PC-3 (cell line): ENCODE results near the gene PTRHD1. TPM values are rescaled to one million over a fixed set of nuclear protein-coding genes. Genes with fewer than 3 reads are reported as not detected.

Source experiments
- ATAC-seq: fragments of 200-7000 bp; cut with Tn5 transposase; 2 replicates; pipeline ENCODE4 v1.9.1; 2020; ENCODE audit warnings: mild to moderate bottlenecking, moderate library complexity
- BruUV-seq: library from RNA; stranded (reverse); fragments of 400-500 nt; replicated peaks from 2 replicates; lab custom pipeline; 2021; lab: Mats Ljungman, UMichigan
- CTCF ChIA-PET: fragments of 300-600 bp; sonication (Branson Sonifier 250); formaldehyde crosslinking; loops from one replicate; lab custom pipeline; 2022; ENCODE audit warnings: antibody characterized with exemption; lab: Charles Lee
- POLR2A ChIA-PET: fragments of 300-600 bp; sonication (Branson Sonifier 250); formaldehyde crosslinking; loops from one replicate; lab custom pipeline; 2022; ENCODE audit warnings: antibody characterized with exemption; ENCODE audit not compliant: unreplicated experiment; lab: Charles Lee
- DNase-seq: peaks from one replicate; pipeline ENCODE4 v3.0.0-alpha.2; 2015
- H2AFZ ChIP-seq: fragments of 300-600 bp; sonication (generic); 2 replicates; pipeline ENCODE4 v1.6.0; 2016; ENCODE audit warnings: antibody characterized with exemption, low read length
- H3F3A ChIP-seq: fragments of 300-600 bp; sonication (generic); one replicate; pipeline ENCODE4 v1.6.0; 2017; ENCODE audit warnings: antibody characterized with exemption, low read length, control low read depth, mild to moderate bottlenecking; ENCODE audit not compliant: unreplicated experiment
- H3K27ac ChIP-seq: fragments of 300-600 bp; sonication (generic); 2 replicates; pipeline ENCODE4 v1.5.1; 2016; ENCODE audit warnings: mild to moderate bottlenecking, low read length
- H3K27me3 ChIP-seq: fragments of 300-600 bp; sonication (generic); 2 replicates; pipeline ENCODE4 v1.6.1; 2016; ENCODE audit warnings: low read length, mixed read lengths
- H3K36me3 ChIP-seq: fragments of 300-600 bp; sonication (generic); 2 replicates; pipeline ENCODE4 v1.6.1; 2016; ENCODE audit warnings: low read depth, mixed run types, low read length, mixed read lengths
- H3K4me1 ChIP-seq: fragments of 300-600 bp; sonication (generic); 2 replicates; pipeline ENCODE4 v1.5.1; 2016; ENCODE audit warnings: low read length; ENCODE audit not compliant: insufficient read depth
- H3K4me2 ChIP-seq: fragments of 300-600 bp; sonication (generic); 2 replicates; pipeline ENCODE4 v1.6.0; 2016; ENCODE audit warnings: low read length
- H3K4me3 ChIP-seq: fragments of 300-600 bp; sonication (generic); 2 replicates; pipeline ENCODE4 v1.5.1; 2016; ENCODE audit warnings: mild to moderate bottlenecking, low read length, mixed read lengths
- H3K79me2 ChIP-seq: fragments of 300-600 bp; sonication (generic); 2 replicates; pipeline ENCODE4 v1.6.1; 2017; ENCODE audit warnings: low read length, mixed read lengths
- H3K9ac ChIP-seq: fragments of 300-600 bp; sonication (generic); 2 replicates; pipeline ENCODE4 v1.6.0; 2016; ENCODE audit warnings: mild to moderate bottlenecking, low read length
- H3K9me2 ChIP-seq: fragments of 300-600 bp; sonication (generic); replicated peaks from 2 replicates; pipeline ENCODE4 v1.6.1; 2016; ENCODE audit warnings: mixed run types, low read length, mixed read lengths
- H3K9me3 ChIP-seq: fragments of 300-600 bp; sonication (generic); 2 replicates; pipeline ENCODE4 v1.6.1; 2016; ENCODE audit warnings: low read length, mixed read lengths
- H4K20me1 ChIP-seq: fragments of 300-600 bp; sonication (generic); 2 replicates; pipeline ENCODE4 v1.6.1; 2016; ENCODE audit warnings: low read length, mixed read lengths
- EZH2 ChIP-seq: fragments of 300-600 bp; sonication (generic); IDR thresholded peaks from one replicate; pipeline ENCODE4 v1.6.1; 2017; ENCODE audit warnings: antibody characterized with exemption, mild to moderate bottlenecking, low read length; ENCODE audit not compliant: unreplicated experiment
- EZH2phosphoT487 ChIP-seq: fragments of 300-600 bp; sonication (generic); IDR thresholded peaks from 2 replicates; pipeline ENCODE4 v1.6.1; 2018; ENCODE audit warnings: mild to moderate bottlenecking, antibody characterized with exemption, low read length, borderline replicate concordance
- intact Hi-C: fragments of 100-400 bp; cut with micrococcal nuclease; formaldehyde crosslinking; loops from 2 replicates; pipeline ENCODE4 v1.9.0; 2023
- total RNA-seq: library from RNA; depleted of rRNA; stranded (reverse); fragments of >200 nt; gene quantifications from 2 replicates; pipeline ENCODE4 v1.2.3, GENCODE V29; 2014
- TF ChIP-seq, protein P1 (sequence below): fragments of 300-600 bp; sonication (generic); conservative IDR thresholded peaks from 2 replicates; pipeline ENCODE4 v1.5.1; 2017; ENCODE audit warnings: antibody characterized with exemption, low read depth, mild to moderate bottlenecking, low read length

PTRHD1 gene
- total RNA-seq, 1 experiment from 2014 or later: 68.6 TPM

DNA sequence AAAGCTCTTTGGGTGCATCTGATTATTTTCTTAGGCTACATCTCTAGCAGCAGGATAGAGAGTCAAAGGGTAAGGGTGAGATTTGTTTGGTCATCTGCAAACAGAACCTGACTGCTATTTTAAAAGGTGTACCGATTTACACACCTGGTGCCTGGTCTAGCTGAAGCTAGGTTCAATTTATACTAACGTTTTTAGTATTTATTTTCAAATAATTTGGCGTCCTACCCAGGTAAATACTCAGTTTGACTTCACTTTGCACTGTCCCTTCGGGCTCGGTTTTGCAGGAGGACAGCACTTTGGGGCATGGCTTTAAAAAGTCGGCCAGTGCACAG is 683 bp downstream of the PTRHD1 start:
- no peaks in the 10 kb centered on the region for H4K20me1 ChIP-seq
- H3K4me1 ChIP-seq: peaks cover 23% of the 10 kb centered on the region
- peak overlapping the region; percentile 78 for H2AFZ ChIP-seq
- ChIA-PET CTCF (interaction anchor here (0.6 to 2.7 kb wide), 4 partner anchors 35 to 249 kb away, joined by 4 to 23 read pairs (median 5); no protein-coding TSS in a partner anchor), POLR2A (interaction anchor here (0.5 to 0.8 kb wide), 2 partner anchors 13 to 17 kb away, joined by 4 read pairs; no protein-coding TSS in a partner anchor)
- no peak for DNase-seq
- TSS peak; percentile 70 for BruUV-seq
- peaks cover 16% of the 10 kb centered on the region; the same call in 1 of the 2 replicates for H3K36me3 ChIP-seq
- intact Hi-C loops: loop anchor here (1.0 to 5.0 kb wide), 5 partner anchors 20 to 382 kb away; partner anchors contain the start of genes EFR3B and NCOA1
- no peaks in the 10 kb centered on the region for H3K9me2 ChIP-seq
- H3K4me3 ChIP-seq: peak overlapping the region; percentile 76
- H3K9me3 ChIP-seq: no peaks in the 10 kb centered on the region
- no peaks in the 10 kb centered on the region for H3F3A ChIP-seq
- peak overlapping the region; percentile 86 for H3K27ac ChIP-seq
- ATAC-seq: no peak
- peak overlapping the region; percentile 92 for H3K9ac ChIP-seq
- H3K27me3 ChIP-seq: no peaks in the 10 kb centered on the region
- no peak for TF ChIP-seq EZH2phosphoT487
- no peak for TF ChIP-seq EZH2
- TF ChIP-seq, protein P1, sequence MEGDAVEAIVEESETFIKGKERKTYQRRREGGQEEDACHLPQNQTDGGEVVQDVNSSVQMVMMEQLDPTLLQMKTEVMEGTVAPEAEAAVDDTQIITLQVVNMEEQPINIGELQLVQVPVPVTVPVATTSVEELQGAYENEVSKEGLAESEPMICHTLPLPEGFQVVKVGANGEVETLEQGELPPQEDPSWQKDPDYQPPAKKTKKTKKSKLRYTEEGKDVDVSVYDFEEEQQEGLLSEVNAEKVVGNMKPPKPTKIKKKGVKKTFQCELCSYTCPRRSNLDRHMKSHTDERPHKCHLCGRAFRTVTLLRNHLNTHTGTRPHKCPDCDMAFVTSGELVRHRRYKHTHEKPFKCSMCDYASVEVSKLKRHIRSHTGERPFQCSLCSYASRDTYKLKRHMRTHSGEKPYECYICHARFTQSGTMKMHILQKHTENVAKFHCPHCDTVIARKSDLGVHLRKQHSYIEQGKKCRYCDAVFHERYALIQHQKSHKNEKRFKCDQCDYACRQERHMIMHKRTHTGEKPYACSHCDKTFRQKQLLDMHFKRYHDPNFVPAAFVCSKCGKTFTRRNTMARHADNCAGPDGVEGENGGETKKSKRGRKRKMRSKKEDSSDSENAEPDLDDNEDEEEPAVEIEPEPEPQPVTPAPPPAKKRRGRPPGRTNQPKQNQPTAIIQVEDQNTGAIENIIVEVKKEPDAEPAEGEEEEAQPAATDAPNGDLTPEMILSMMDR: no peak
- peak overlapping the region; percentile 88 for H3K4me2 ChIP-seq
- H3K79me2 ChIP-seq: peaks cover 46% of the 10 kb centered on the region

DNA sequence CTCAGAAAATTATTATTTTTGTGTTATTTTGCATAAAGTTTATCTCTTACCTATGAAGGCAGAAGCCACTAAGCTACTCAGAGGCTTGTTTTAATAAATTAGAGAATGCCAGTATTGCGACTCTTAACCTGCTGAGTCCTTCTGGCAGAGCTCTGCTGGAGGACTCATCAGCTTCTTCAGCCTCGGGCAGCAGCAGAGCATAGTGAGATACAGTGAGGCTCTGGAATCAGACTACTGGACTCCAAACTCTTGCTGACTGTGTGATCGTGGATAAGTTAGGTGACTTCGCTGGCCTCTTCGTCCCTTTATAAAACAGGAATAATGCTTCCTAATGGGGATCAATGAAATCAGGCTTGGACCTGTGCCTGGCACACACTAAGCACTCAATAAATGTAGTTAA is 1.7 kb downstream of the PTRHD1 start:
- Histone ChIP-seq H3K79me2 (peaks cover 36% of the 10 kb centered on the region), H4K20me1 (no peaks in the 10 kb centered on the region), H3K9me2 (no peaks in the 10 kb centered on the region), H3K9me3 (no peaks in the 10 kb centered on the region), H3F3A (no peaks in the 10 kb centered on the region), H3K4me1 (peaks cover 23% of the 10 kb centered on the region), H3K36me3 (peaks cover 6% of the 10 kb centered on the region; the same call in 1 of the 2 replicates), H3K9ac (peak overlapping the region; percentile 92; the same call in 1 of the 2 replicates), H3K4me2 (peak overlapping the region; percentile 88), H3K4me3 (peak overlapping the region; percentile 76), H3K27me3 (no peaks in the 10 kb centered on the region), H2AFZ (peak overlapping the region; percentile 15; the same call in 1 of the 2 replicates), H3K27ac (no peak overlapping the region)
- DNase-seq: peak; percentile 13
- no TSS peak for BruUV-seq
- ATAC-seq: no peak
- intact Hi-C loops: loop anchor here (5.0 kb wide), 2 partner anchors 251 to 299 kb away; partner anchors contain the start of genes EFR3B and NCOA1
- ChIA-PET CTCF (interaction anchor here (0.5 to 2.7 kb wide), 2 partner anchors 36 to 301 kb away, joined by 3 to 23 read pairs; no protein-coding TSS in a partner anchor), POLR2A (interaction anchor here (0.7 kb wide), 1 partner anchor 270 kb away, joined by 3 read pairs; no protein-coding TSS in a partner anchor)
- TF ChIP-seq EZH2: no peak
- TF ChIP-seq, protein P1: no peak
- no peak for TF ChIP-seq EZH2phosphoT487

DNA sequence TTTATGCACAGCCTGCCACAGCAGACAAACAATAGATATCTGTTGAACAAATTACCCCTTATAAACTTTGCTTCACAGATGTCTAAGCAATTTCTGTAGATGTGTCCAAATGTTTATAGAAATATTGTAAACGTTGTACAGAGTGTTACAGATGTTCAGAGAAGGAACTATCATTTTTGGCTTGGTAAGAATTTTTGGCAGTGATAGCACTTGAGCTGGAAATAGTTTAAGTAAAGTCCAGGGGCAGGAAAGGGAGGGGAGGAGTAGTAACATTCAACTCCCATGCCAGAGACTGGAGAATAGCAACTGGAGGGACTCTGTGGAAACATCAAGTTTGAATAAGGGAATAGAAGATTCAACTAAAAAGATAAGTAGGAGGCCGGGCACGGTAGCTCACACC is 4.4 kb downstream of the PTRHD1 start:
- TF ChIP-seq EZH2: no peak
- TF ChIP-seq EZH2phosphoT487: no peak
- TF ChIP-seq, protein P1: no peak
- Histone ChIP-seq H3K9me3 (no peaks in the 10 kb centered on the region), H3K27ac (no peak overlapping the region), H3K9me2 (no peaks in the 10 kb centered on the region), H3K27me3 (no peaks in the 10 kb centered on the region), H3K36me3 (no peaks in the 10 kb centered on the region), H3K4me3 (no peak overlapping the region), H4K20me1 (no peaks in the 10 kb centered on the region), H3K4me2 (no peak overlapping the region), H3K79me2 (peaks cover 9% of the 10 kb centered on the region), H3F3A (no peaks in the 10 kb centered on the region), H2AFZ (no peak overlapping the region), H3K9ac (no peak overlapping the region), H3K4me1 (peaks cover 11% of the 10 kb centered on the region; the same call in 1 of the 2 replicates)
- intact Hi-C loops: no loop called here
- ATAC-seq (no peak), DNase-seq (no peak)
- ChIA-PET CTCF (no interaction called here), POLR2A (no interaction called here)
- no TSS peak for BruUV-seq
